ENCODE measurements around the gene NEK8.
A peak's percentile ranks its signal among the peaks of the same experiment; 100 is the strongest.

The NEK8 gene

DNA sequence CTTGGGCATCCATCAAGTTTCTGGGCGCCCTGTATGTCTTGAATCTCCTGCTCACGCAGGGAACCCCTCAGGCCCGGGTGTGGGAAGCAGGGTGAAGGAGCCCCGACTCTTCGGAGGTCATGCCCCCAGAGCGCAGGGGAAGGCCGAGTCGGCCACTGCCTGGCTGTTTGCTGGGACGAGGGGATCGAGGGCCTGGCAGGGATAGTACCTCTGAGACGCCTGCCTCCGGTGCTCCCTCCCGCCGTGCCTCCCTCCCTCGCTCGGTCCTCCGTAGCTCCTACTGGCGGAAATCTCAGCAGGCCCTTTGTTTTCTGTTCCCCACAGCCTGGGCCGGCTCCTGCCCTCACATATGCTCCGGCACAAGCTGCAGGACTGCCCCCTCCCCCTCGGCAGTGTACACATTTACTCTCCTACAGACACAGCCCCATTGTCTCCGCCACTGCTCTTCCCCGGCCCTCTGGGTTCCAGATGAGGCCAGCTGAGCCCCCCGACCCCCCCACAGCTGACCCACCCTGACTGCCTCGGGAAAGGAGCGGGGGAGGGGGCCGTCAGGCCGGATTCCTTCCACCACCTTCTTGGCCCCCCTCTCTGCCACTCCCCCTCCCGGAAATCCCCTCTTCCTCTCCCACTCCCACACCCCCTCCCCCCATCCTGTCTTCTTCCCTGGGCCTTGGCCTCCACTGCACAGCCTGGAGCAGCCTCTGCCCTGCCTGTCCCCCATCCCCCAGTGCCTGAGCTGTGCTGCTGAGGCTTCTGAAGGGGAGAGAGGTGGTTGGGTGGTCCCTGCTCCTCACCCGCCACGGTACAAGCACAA lies 16.6 kb downstream of the NEK8 start:
- DNase-seq (ENCODE audit: low read depth): no peak

- no peak for DNase-seq (ENCODE audit: low read depth)
Observed at GRCh38 chr17:28745786-28746411, 17.3 kb downstream of the NEK8 start.

GRCh38 chr17:28746611-28747050 lies 18.0 kb downstream of the NEK8 start:
- no peak for DNase-seq (ENCODE audit: low read depth)

DNA sequence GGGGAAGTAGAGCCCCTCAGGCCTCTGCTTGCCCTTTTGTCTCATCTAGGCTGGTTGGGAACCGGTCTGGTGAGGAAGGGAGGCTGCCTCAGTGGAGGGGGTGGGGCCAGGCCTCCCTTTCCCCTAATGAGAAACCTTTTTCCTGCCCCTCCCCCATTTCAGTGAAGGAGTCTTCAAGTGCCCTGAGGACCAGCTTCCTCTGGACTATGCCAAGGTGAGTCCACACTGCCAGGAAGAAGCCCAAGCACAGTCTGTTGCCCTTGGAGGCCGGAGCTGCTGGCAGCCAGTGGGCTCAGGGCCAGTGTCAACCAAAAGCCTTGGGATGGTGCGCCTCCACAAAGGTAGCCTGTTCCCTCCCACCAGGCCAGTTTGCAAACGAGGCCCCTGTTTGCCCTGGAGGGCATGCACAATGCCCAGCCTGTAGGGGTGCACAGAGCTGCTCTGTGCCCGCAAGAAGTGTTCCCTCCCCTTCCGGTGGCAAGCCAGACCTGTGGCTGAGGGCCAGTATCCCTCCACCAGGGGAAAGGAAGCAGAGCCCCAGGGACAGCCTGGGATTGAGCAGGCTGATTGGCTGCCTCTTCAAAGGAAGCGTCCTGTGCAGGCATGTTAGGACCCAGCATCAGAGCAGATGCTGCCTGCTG lies 18.6 kb downstream of the NEK8 start:
- no peak for DNase-seq (ENCODE audit: low read depth)

GRCh38 chr17:28747801-28748750 lies 19.5 kb downstream of the NEK8 start:
- DNase-seq (ENCODE audit: low read depth): no peak

DNA sequence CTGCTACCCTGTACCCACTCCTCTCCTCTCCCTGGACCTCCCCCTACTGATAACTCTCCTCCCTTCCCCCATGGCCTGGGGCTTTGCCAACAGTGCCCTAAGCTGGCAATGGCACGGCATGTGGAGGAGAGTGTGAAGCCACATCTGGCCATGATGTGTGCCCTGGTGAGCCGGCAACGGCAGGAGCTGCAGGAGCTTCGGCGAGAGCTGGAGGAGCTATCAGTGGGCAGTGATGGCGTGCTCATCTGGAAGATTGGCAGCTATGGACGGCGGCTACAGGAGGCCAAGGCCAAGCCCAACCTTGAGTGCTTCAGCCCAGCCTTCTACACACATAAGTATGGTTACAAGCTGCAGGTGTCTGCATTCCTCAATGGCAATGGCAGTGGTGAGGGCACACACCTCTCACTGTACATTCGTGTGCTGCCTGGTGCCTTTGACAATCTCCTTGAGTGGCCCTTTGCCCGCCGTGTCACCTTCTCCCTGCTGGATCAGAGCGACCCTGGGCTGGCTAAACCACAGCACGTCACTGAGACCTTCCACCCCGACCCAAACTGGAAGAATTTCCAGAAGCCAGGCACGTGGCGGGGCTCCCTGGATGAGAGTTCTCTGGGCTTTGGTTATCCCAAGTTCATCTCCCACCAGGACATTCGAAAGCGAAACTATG lies 20.4 kb downstream of the NEK8 start:
- DNase-seq (ENCODE audit: low read depth): no peak

GRCh38 chr17:28749516-28750177 lies 21.1 kb downstream of the NEK8 start:
- DNase-seq (ENCODE audit: low read depth): no peak

GRCh38 chr17:28750178-28751047 lies 21.8 kb downstream of the NEK8 start:
- DNase-seq (ENCODE audit: low read depth): peak; percentile 83

- no peak for DNase-seq (ENCODE audit: low read depth)
Observed at GRCh38 chr17:28751600-28752366, 23.2 kb downstream of the NEK8 start.

DNA sequence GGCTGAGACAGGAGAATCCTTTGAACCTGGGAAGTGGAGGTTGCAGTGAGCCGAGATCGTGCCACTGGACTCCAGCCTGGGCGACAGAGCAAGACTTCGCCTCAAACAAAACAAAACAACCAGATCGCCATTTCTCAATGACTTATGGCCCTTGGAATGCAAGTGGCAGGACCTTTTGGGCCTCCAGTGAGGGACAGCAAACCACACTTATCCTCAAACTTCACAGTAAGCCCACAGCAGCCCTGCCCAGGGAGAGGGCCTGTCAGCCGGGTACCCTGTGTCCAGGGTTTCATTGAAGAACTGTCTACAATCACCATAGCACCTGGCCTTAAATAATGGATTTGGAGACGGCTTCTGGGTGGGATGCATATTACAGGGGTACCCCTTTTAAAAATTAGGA lies 26.9 kb downstream of the NEK8 start:
- DNase-seq (ENCODE audit: low read depth): no peak

DNA sequence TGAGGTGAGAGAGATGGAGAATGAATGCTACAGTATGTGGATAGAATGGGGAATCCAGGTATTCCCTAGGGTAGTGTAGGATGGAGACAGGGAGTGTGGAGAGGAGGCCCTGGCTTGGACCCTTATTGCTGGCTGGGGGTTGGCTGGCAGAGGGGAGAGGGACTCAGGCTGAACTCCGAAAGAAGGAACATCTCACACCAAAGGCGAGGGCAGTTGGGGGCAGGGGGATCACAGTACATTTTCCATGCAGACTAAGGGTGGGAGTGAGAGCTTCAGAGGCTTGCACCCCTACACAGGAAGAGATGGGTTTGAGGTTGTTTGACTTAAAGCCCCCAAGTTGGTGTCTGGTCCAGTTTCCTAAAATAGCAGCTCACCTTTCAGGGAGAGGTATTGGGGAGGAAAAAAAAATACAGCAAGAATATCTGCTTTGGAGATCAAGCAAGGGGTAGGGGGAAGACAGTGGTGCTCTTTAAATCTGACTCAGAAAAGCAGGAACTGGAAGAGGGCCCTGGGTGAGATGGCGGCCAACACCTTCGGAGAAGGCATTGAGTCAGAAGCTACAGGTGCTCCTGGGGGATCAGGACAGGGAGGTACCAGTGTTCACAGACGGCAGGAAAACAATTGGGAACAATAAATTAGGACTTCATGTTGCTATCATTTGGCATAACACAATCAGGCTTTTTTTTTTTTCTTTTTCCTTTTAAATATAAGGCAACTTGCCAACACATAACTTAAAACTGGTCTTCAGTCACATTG lies 27.6 kb downstream of the NEK8 start:
- DNase-seq (ENCODE audit: low read depth): no peak

GRCh38 chr17:28758411-28759121 lies 30.0 kb downstream of the NEK8 start:
- DNase-seq (ENCODE audit: low read depth): no peak

GRCh38 chr17:28759256-28759865 lies 30.8 kb downstream of the NEK8 start:
- no peak for DNase-seq (ENCODE audit: low read depth)

- DNase-seq (ENCODE audit: low read depth): no peak
Observed at GRCh38 chr17:28760601-28761562, 32.3 kb downstream of the NEK8 start.

DNA sequence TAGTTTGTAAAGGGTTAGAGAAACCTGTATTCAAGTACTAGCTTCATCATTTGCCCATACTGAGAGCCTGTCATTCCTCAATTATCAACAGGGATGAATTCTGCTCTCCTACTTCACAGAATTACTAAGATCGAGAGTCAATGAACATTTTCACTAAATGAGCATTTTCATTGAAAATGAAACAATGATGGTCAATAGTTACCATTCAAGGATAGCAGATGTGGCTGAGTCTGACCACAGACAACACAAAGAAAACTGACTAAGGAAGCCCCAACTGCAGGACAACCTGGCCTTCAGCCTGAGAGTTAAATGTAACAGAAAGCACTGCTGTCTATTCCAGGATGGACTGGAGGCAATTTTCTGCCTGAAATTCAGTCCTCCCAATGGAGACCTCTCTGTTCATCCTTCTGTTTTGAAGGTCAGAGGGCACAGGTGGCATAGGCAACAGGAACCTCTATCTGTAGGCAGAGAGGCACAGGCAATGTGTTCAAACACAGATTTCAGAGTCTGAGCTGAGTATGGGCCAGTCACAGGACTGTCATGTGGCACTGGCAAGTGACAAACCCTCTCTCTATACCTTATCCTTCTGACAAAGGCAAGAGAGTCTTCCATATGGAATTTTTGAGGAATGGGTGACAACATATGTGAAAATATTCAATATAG lies 34.7 kb downstream of the NEK8 start:
- DNase-seq (ENCODE audit: low read depth): no peak
